IPS-11a (cell line): ENCODE data around the gene PTPRCAP.

Experiments used
- H3K4me3 ChIP-seq: one replicate; pipeline ENCODE4 v1.5.1; 2013; ENCODE audit warnings: low read depth, low read length, control low read depth

The PTPRCAP gene

GRCh38 chr11:67398661-67399563, 38.6 kb downstream of the PTPRCAP start:
- no peak overlapping the region for H3K4me3 ChIP-seq

DNA sequence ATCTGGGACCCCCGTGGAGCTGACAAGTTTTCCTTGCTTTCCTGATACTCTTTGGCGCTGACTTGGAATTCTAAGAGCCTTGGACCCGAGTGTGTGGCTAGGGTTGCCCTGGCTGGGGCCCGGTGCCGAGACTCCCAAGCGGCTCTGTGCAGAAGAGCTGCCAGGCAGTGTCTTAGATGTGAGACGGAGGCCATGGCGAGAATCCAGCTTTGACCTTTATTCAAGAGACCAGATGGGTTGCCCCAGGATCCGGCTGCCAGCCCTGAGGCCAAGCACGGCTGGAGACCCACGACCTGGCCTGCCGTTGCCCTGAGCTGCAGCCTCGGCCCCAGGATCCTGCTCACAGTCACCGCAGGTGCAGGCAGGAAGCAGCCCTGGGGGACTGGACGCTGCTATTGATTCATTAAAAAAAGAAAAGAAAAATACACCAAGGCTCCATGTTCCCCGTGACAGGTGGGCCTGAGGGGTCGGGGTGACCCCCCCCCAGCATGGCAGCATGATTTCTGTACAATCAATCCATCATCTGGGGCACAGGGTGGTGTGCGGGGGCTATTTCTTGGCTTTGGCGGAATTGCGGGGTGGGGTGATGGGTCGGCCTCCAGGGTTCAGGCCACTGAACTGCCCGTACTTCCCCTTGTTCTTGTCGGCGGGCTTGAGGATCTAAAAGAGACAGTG, 39.4 kb downstream of the PTPRCAP start:
- no peak overlapping the region for H3K4me3 ChIP-seq

DNA sequence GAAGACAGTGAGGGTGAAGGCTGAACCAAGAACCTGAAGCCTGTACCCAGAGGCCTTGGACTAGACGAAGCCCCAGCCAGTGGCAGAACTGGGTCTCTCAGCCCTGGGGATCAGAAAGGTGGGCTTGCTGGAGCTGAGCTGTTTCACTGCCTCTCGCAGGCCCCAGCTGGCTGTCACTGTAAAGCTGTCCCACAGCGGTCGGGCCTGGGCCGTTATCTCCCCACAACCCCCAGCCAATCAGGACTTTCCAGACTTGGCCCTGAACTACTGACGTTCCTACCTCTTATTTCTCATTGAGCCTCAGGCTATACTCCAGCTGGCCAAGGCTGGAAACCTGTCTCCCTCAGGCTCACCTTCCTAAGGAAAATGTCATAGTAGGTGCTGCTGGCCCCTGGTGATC, 39.9 kb downstream of the PTPRCAP start:
- H3K4me3 ChIP-seq = no peak overlapping the region

GRCh38 chr11:67396587-67397389, 40.7 kb downstream of the PTPRCAP start:
- no peak overlapping the region for H3K4me3 ChIP-seq

DNA sequence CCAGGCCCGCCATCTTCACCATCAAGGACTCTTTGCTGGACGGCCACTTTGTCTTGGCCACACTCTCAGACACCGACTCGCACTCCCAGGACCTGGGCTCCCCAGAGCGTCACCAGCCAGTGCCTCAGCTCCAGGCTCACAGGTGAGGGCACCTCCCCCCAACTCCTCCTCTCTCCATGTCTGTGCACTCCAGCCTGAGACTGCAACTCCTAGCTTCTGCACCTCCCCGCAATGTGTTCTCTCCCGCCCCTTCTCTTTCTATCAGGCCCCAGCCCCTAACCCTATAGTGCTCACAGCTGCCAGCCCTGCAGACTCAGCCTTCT, 41.3 kb downstream of the PTPRCAP start:
- H3K4me3 ChIP-seq = no peak overlapping the region

- no peak overlapping the region for H3K4me3 ChIP-seq
These were observed 41.8 kb downstream of the PTPRCAP start for GRCh38 chr11:67395555-67396258.

- H3K4me3 ChIP-seq = no peak overlapping the region
These were observed 43.5 kb downstream of the PTPRCAP start for GRCh38 chr11:67393990-67394389.

- no peak overlapping the region for H3K4me3 ChIP-seq
These were observed 44.0 kb downstream of the PTPRCAP start for GRCh38 chr11:67393437-67393836.

DNA sequence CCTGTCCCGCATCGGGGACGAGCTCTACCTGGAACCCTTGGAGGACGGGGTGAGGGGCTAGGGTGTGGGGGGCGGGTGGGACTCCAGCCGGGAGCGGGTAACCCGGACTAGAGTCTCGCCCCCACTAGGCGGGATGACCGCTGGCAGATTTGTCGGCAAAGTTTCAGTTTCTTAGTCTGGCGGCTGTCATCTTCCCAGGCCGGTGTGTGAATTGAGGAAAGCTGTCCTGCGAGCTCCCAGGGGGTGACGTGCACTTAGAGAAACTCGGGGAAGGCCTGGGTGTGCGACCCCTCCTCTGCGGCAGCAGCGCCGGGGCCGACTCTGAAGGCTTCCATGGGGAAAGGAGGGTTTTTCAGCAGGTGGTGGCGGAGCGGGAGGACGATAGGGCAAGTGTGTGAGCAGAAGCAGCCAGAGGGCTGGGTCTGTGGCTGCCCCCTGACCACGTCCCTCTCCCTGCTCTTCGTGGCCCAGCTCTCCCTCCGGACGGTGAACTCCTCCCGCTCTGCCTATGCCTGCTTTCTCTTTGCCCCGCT, 45.2 kb downstream of the PTPRCAP start:
- H3K4me3 ChIP-seq = peak overlapping the region; percentile 81

DNA sequence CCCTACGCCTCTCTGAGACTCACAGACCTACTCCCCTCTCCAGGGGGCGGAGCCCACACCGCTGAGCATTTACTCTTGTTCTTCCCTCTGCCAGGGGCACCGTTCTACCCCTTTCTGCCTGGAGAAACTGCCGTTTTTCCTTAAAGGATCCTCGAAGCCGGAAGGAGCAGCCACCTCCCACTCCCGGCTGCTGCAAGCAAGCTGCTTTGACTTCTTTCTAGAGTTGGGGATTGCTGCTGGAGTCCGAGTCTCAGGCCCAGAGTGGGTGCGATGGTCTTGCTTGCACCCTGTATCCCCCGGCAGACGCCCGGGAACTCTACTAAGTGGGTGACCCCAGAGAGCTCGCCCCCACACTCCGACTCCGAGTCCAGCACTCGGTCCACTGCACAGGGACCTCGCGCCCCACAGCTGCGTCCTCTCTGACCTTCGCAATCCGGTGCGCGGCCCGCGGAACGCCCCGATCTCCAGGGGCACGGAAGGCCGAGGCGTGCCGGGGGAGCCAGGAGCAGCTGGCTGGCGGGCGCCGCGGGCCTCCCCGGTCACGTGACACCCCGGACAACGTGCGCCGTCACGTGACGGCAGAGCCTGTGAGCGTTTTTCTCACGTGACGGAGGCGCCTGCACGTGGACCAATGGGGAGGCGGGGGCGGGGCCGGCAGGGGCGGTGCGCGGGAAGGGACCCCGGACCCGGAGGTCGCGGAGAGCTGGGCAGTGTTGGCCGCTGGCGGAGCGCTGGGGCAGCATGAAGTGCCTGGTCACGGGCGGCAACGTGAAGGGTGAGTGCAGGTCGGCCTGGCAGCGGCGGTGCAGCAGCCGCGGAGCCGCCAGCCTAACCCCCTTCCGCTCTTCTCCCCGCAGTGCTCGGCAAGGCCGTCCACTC, 45.9 kb downstream of the PTPRCAP start, which contains the start of gene RAD9A:
Gene RAD9A (plus strand): TSS at position 683 of the 879 bp plus-strand sequence. CDS start 59 bp downstream, at position 742.
- H3K4me3 ChIP-seq = peak within 1 kb of the TSS; percentile 81

DNA sequence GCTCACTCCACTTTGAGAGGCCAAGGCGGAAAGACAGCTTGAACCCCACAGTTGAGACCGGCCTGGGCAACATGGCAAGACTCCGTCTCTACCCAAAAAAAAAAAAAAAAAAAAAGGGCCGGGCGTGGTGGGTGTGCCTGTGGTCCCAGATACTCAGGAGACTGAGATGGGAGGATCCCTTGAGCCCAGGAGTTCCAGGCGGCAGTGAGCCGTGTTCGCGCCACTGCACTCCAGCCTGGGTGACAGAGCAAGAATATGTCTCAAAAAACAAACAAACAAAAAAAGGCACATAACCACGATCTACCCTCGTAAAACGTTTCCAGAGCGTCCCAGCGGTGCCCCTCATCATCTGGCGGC, 46.6 kb downstream of the PTPRCAP start:
- peak overlapping the region; percentile 81 for H3K4me3 ChIP-seq

- no peak overlapping the region for H3K4me3 ChIP-seq
These were observed 48.0 kb downstream of the PTPRCAP start for GRCh38 chr11:67389477-67389876.

DNA sequence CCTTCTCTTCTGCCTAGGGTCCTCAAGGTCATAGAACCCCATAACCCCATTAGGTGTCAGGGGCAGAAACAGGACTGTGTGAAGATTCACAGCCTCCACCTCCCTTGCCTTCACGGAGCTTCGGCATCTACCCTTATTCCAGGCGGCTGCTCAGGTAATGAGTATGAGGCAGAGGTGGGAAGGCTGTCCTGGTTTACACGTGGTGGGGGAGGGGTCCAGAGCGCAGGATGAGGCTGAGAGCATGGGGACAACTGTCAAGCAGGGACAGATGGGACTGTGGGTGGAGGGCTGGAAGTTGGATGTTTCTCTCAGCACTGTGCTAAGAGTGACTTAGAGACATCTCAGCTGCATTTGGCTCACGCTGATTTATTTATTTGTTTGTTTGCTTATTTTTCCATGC, 50.0 kb downstream of the PTPRCAP start:
- no peak overlapping the region for H3K4me3 ChIP-seq

DNA sequence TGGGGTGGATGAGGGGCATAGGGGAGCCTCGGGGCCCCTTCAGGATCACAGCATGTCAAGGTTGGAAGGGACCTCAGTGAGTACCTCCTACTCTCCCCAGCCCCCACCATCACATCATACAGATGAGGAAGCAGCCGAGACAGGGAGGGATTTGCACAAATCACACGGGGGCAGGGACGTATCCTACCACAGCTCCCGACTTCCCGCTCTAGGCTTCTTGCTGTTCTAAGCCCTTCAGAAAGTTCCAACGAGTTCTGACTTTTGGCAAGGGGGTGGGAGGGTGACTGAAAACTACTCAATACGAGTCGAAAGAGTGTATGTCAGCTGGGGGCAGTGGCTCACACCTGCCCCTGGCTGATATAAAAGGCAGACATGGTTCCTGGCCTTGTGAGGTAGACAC, 50.4 kb downstream of the PTPRCAP start:
- no peak overlapping the region for H3K4me3 ChIP-seq
